Mesendoderm (in vitro differentiated cells): ENCODE measurements around the gene GPBP1L1.
"Not testable (repeated sequence)": the region's sequence is repeated elsewhere in the genome, so short reads cannot be mapped to it uniquely, and the experiment has no call there.

Experiments
- DNase-seq: peaks from one replicate; pipeline ENCODE4 v3.0.0; 2013
- H2AK5ac ChIP-seq: 2 replicates; pipeline ENCODE4 v1.6.1; 2013; ENCODE audit warnings: low read length, inconsistent platforms
- H2BK120ac ChIP-seq: 2 replicates; pipeline ENCODE4 v1.6.1; 2013; ENCODE audit warnings: low read depth, mild to moderate bottlenecking, low read length, moderate library complexity, mixed read lengths
- H2BK15ac ChIP-seq: replicated peaks from 2 replicates; pipeline ENCODE4 v1.6.1; 2013; ENCODE audit warnings: low read depth, mild to moderate bottlenecking, moderate library complexity
- H2BK5ac ChIP-seq: 2 replicates; pipeline ENCODE4 v1.6.1; 2013; ENCODE audit warnings: low read length, inconsistent platforms
- H3K18ac ChIP-seq: 2 replicates; pipeline ENCODE4 v1.6.1; 2013; ENCODE audit warnings: mild to moderate bottlenecking, low read length, mixed read lengths
- H3K23ac ChIP-seq: one replicate; pipeline ENCODE4 v1.6.1; 2013; ENCODE audit warnings: low read length
- H3K27ac ChIP-seq: 2 replicates; pipeline ENCODE4 v1.5.1; 2013; ENCODE audit warnings: low read depth, mild to moderate bottlenecking, inconsistent platforms, low read length, moderate library complexity
- H3K27me3 ChIP-seq: 2 replicates; pipeline ENCODE4 v1.6.1; 2013; ENCODE audit warnings: low read length, control low read depth, mild to moderate bottlenecking, inconsistent platforms; ENCODE audit not compliant: insufficient read depth, poor library complexity
- H3K36me3 ChIP-seq: 2 replicates; pipeline ENCODE4 v1.6.1; 2013; ENCODE audit warnings: low read length, inconsistent platforms; ENCODE audit not compliant: control insufficient read depth, insufficient read depth
- H3K4ac ChIP-seq: one replicate; pipeline ENCODE4 v1.6.1; 2013; ENCODE audit warnings: low read depth, mild to moderate bottlenecking, low read length, moderate library complexity
- H3K4me1 ChIP-seq: 2 replicates; pipeline ENCODE4 v1.6.1; 2013; ENCODE audit warnings: low read depth, low read length, inconsistent platforms; ENCODE audit not compliant: control insufficient read depth
- H3K4me2 ChIP-seq: 2 replicates; pipeline ENCODE4 v1.6.1; 2013; ENCODE audit warnings: low read length
- H3K4me3 ChIP-seq: 2 replicates; pipeline ENCODE4 v1.5.1; 2013; ENCODE audit warnings: mild to moderate bottlenecking, low read length
- H3K56ac ChIP-seq: one replicate; pipeline ENCODE4 v1.6.1; 2013; ENCODE audit warnings: low read length
- H3K79me1 ChIP-seq: 2 replicates; pipeline ENCODE4 v1.6.1; 2013; ENCODE audit warnings: low read length, inconsistent platforms
- H3K79me2 ChIP-seq: 2 replicates; pipeline ENCODE4 v1.6.1; 2013; ENCODE audit warnings: mild to moderate bottlenecking, low read length; ENCODE audit not compliant: control insufficient read depth, insufficient read depth
- H3K9ac ChIP-seq: 2 replicates; pipeline ENCODE4 v1.6.1; 2013; ENCODE audit warnings: low read length, inconsistent platforms
- H4K5ac ChIP-seq: one replicate; pipeline ENCODE4 v1.6.1; 2013; ENCODE audit warnings: low read length
- H4K8ac ChIP-seq: one replicate; pipeline ENCODE4 v1.6.1; 2013; ENCODE audit warnings: low read depth, mild to moderate bottlenecking, control low read depth, low read length, moderate library complexity
- WGBS: extraction: QIAGEN DNeasy Blood & Tissue Kit; methylation state at CpG from one replicate; pipeline ENCODE4 v1.1.7; 2013; ENCODE audit warnings: low lambda C conversion rate, missing lambda C conversion rate; ENCODE audit not compliant: insufficient coverage; ENCODE audit errors: extremely low coverage; 5-methylcytosine and 5-hydroxymethylcytosine counted together

The GPBP1L1 gene

DNA sequence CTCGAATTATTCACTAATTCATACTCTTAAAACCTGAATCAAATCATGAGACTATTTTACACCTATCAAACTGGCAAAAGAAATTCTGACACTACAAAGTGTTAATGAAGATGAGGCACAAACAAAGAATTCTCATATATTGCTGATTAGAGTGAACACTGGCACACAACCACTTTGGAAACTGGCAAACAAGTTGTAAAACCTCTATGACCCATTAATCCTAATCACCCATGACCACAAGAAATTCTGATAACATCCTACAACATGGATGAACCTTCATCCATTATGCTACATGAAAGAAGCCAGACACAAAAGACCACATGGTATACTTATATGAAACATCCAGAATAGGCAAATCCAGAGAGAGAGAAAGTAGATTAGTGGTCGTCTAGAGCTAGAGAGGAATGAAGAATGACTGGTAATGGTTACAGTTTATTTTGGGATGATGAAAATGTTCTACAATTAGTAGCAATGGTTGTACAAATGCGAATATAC is 8.5 kb downstream of the GPBP1L1 start:
- Histone ChIP-seq H3K4me1 (no peaks in the 10 kb centered on the region), H3K56ac (no peak overlapping the region)
- 100% methylated on average over 1 of the region's 3 CpGs for WGBS

GRCh38 chr1:45676553-45676952 is 9.8 kb downstream of the GPBP1L1 start:
- H3K9ac ChIP-seq, H3K27me3 ChIP-seq, H2BK120ac ChIP-seq, DNase-seq, H3K27ac ChIP-seq, H3K4me3 ChIP-seq, H3K56ac ChIP-seq, H3K4ac ChIP-seq, H4K8ac ChIP-seq, H3K4me2 ChIP-seq, H2AK5ac ChIP-seq, H4K5ac ChIP-seq, H3K23ac ChIP-seq, H3K18ac ChIP-seq, H3K4me1 ChIP-seq, H2BK15ac ChIP-seq, H3K36me3 ChIP-seq, H2BK5ac ChIP-seq: not testable (repeated sequence)
- no CpG with 5 or more reads among the region's 7 CpGs for WGBS
- Histone ChIP-seq H3K79me1 (peaks cover 11% of the 10 kb centered on the region), H3K79me2 (peaks cover 81% of the 10 kb centered on the region)

More for the DNA sequence above, 8.5 kb downstream of the GPBP1L1 start:
- Histone ChIP-seq H3K27me3 (no peaks in the 10 kb centered on the region), H4K5ac (no peak overlapping the region), H3K79me2 (peaks cover 79% of the 10 kb centered on the region), H3K27ac (no peak overlapping the region), H2BK5ac (no peak overlapping the region), H2AK5ac (no peak overlapping the region), H3K4me2 (no peak overlapping the region), H3K79me1 (peaks cover 11% of the 10 kb centered on the region), H3K9ac (no peak overlapping the region), H3K4me3 (no peak overlapping the region), H4K8ac (no peak overlapping the region), H3K36me3 (no peaks in the 10 kb centered on the region), H3K23ac (no peak overlapping the region), H2BK15ac (no peak overlapping the region), H2BK120ac (no peak overlapping the region), H3K4ac (no peak overlapping the region), H3K18ac (no peak overlapping the region)
- no peak for DNase-seq

- no peak overlapping the region for H3K18ac ChIP-seq
- no peak overlapping the region for H3K4ac ChIP-seq
- H3K36me3 ChIP-seq: no peaks in the 10 kb centered on the region
- no peak overlapping the region for H3K23ac ChIP-seq
- no peak for DNase-seq
- H2BK120ac ChIP-seq: no peak overlapping the region
- no peak overlapping the region for H3K9ac ChIP-seq
- H3K4me3 ChIP-seq: no peak overlapping the region
- peaks cover 12% of the 10 kb centered on the region for H3K79me1 ChIP-seq
- no CpG with 5 or more reads among the region's 5 CpGs for WGBS
- no peak overlapping the region for H4K5ac ChIP-seq
- no peak overlapping the region for H3K56ac ChIP-seq
- no peak overlapping the region for H4K8ac ChIP-seq
- H3K27ac ChIP-seq: no peak overlapping the region
- no peak overlapping the region for H2BK5ac ChIP-seq
- no peak overlapping the region for H3K4me2 ChIP-seq
- H2BK15ac ChIP-seq: no peak overlapping the region
- peaks cover 74% of the 10 kb centered on the region for H3K79me2 ChIP-seq
- H2AK5ac ChIP-seq: no peak overlapping the region
- H3K27me3 ChIP-seq: no peaks in the 10 kb centered on the region
- no peaks in the 10 kb centered on the region for H3K4me1 ChIP-seq
Measured at GRCh38 chr1:45674478-45674877, 11.9 kb downstream of the GPBP1L1 start.

DNA sequence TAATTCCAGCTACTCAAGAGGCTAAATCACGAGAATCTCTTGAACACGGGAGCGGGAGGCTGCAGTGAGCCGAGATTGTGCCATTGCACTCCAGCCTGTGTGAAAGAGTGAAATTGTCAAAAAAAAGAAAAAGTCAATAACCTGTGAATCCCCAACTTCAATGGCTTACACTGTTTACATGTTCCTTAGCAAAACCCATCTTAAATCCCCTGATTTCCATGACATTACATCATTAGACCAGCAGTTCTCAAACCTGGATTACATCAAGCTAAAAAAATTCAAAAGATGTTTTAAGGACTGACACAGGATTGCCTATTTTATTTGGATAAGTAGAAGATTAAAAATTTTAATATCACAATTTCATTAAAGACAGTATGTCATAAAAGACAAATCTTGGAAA is 12.4 kb downstream of the GPBP1L1 start:
- Histone ChIP-seq H3K79me2 (peaks cover 74% of the 10 kb centered on the region), H3K36me3 (no peaks in the 10 kb centered on the region), H2BK120ac (no peak overlapping the region), H3K4me3 (no peak overlapping the region), H2AK5ac (no peak overlapping the region), H3K27me3 (no peaks in the 10 kb centered on the region), H3K4me2 (no peak overlapping the region), H3K4me1 (no peaks in the 10 kb centered on the region), H3K23ac (no peak overlapping the region), H3K56ac (no peak overlapping the region), H4K5ac (no peak overlapping the region), H3K4ac (no peak overlapping the region), H3K79me1 (peaks cover 12% of the 10 kb centered on the region), H3K9ac (no peak overlapping the region), H3K27ac (no peak overlapping the region), H4K8ac (no peak overlapping the region), H3K18ac (no peak overlapping the region), H2BK5ac (no peak overlapping the region), H2BK15ac (no peak overlapping the region)
- no CpG with 5 or more reads among the region's 4 CpGs for WGBS
- DNase-seq: peak; percentile 67

DNA sequence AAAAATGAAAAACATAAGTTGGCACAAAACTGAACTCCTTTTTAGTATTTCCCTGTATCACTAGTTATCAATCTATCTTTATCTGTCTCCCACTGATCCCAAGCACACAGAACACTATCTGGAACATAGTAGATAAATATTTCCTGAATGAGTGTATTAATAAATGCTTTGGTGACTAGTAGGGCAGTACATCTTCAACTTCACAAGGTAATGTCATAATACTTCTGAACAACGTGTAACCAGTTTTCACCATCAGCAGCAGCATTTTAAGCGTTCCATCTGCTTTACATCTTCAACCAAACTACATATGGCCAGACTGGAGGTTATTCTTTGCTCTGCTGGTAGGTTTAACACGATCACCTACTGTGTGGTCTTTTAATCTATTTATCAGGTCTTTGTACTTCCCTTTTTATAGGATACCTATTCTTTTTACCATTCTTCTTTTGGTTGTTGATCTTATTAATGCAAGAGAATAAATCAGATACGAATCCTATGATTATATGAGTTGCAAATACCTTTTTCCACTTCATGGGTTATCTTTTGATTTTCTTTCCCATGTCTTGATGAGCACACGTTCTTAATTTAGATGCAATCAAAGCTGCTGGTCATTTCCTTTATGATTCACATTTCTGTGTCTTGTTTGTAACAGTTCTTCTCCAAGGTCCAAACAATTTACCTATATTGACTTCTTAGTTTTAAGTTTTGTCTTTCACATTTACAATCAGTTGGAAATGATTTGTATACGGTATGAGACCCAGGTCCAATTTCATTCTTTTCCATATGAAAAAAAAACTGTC is 16.3 kb downstream of the GPBP1L1 start:
- H2BK120ac ChIP-seq: no peak overlapping the region
- H3K79me1 ChIP-seq: peaks cover 12% of the 10 kb centered on the region
- no peak overlapping the region for H3K4ac ChIP-seq
- no peak overlapping the region for H2AK5ac ChIP-seq
- no peak overlapping the region for H2BK5ac ChIP-seq
- no peak overlapping the region for H3K4me3 ChIP-seq
- no peak overlapping the region for H4K5ac ChIP-seq
- H4K8ac ChIP-seq: no peak overlapping the region
- peaks cover 78% of the 10 kb centered on the region for H3K79me2 ChIP-seq
- no peak overlapping the region for H3K4me2 ChIP-seq
- H2BK15ac ChIP-seq: no peak overlapping the region
- no peak overlapping the region for H3K18ac ChIP-seq
- no peak overlapping the region for H3K9ac ChIP-seq
- H3K56ac ChIP-seq: no peak overlapping the region
- H3K27me3 ChIP-seq: no peaks in the 10 kb centered on the region
- H3K23ac ChIP-seq: no peak overlapping the region
- no peak for DNase-seq
- H3K4me1 ChIP-seq: no peaks in the 10 kb centered on the region
- H3K36me3 ChIP-seq: no peaks in the 10 kb centered on the region
- H3K27ac ChIP-seq: no peak overlapping the region
- WGBS: no CpG with 5 or more reads among the region's 6 CpGs
